Right ventricle myocardium inferior (tissue), 1 donor: ENCODE results near the gene TP53BP2. TPM values are rescaled to one million over a fixed set of nuclear protein-coding genes. Genes with fewer than 3 reads are reported as not detected.
"Not testable (repeated sequence)": the region's sequence is repeated elsewhere in the genome, so short reads cannot be mapped to it uniquely, and the experiment has no call there.

Experiments used
- ATAC-seq: fragments of 200-7000 bp; cut with Tn5 transposase; one replicate; pipeline ENCODE4 v1.9.1; 2020; ENCODE audit warnings: mild to moderate bottlenecking, moderate library complexity
- DNase-seq: peaks from one replicate; pipeline ENCODE4 v3.0.0; 2021; ENCODE audit errors: missing footprints
- intact Hi-C: fragments of 100-400 bp; cut with DNase I; formaldehyde crosslinking; loops from one replicate; pipeline ENCODE4 v1.11.0; 2022
- total RNA-seq: library from RNA; stranded (reverse); fragmentation: NEBNext Ultra II Directional; extraction: Animal tissue kit (Norgen Biotek cat#: 25700); gene quantifications from one replicate; pipeline ENCODE4 v1.2.1, GENCODE V29; 2021
- donor health status: DM: no; HTN: yes; CAD: no; lungs with severe emphysema.

TP53BP2 gene
- total RNA-seq, 1 donor from 2014 or later, result 18.7 TPM

DNA sequence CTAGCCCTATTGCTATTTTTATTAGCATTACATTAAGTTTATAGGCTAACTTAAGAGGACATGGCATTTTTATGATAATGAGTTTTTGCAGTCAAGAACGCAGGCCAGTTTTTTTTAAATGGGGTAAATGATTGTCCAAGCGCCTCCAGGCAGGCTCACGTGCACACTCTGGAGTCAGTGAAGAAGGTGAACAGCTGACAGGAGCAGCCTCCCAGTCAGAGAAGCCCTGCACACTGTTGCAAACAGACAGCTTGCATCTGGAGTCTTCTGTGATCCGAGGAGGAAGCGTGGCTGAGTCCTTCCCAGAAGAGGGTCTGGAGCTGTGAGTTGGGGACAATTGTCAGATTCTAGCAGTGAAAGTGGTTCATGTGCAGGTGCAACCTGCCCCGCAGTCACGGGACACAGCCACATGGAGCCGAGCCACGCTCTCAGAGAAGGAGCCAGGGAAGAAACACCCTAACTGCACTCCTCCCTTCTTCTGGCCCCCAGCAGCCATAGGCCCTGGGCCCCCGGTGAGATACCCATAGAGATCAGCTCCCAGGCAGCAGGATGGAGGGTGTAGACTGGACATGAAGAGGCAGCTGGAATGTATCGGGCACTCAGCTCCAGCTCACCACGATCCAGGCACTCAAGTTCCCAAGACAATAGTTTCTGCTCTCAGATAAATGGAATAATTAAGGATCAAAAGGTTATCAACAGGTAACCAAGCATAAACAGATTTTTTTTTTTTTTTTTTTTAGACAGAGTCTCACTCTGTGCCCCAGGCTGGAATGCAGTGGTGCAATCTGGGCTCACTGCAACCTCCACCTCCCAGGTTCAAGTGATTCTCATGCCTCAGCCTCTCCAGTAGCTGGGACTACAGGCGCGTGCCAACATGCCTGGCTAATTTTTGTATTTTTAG is 107.0 kb downstream of the TP53BP2 start:
- DNase-seq, result no peak
- ATAC-seq, result peak; percentile 29
- intact Hi-C loops, result no loop called here

DNA sequence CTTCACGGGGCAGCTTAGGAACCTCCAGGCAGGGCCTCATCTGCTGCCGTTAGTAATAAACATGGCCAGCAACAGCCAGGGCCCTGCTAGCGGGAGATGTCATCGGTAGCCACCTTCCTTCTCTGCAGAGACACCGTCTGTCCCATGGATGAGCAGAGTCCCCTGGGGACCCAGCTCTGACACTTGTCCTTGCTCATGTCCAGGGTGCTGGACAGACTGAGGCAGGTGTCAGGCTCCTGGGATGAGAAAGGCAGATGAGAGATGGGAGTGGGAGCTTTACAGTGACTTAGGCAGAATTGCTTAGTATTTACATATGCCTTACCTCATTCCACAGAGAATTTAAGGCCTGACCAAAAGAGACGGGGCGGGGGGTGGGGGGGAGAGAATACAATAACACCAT is 108.4 kb downstream of the TP53BP2 start:
- intact Hi-C loops, result no loop called here
- DNase-seq (no peak), ATAC-seq (no peak)

DNA sequence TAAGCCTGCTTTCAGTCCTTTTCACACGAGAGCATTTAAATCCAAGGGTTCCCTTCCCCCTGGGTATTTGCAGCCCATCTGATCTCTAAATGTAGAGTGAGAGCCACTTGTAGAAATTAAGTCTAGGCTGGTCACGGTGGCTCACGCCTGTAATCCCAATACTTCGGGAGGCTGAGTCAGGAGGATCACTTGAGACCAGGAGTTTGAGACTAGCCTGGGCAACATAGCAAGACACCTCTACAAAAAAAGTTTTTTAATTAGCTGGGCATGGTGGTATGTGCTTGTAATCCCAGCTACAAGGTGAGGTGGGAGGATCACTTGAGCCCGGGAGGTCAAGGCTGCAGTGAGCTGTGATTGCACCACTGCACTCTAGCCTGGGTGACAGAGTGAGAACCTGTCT is 109.1 kb downstream of the TP53BP2 start:
- ATAC-seq, intact Hi-C loops, DNase-seq: not testable (repeated sequence)

GRCh38 chr1:223733898-223734852 is 111.6 kb downstream of the TP53BP2 start:
- DNase-seq, result no peak
- ATAC-seq, result no peak
- intact Hi-C loops, result no loop called here

GRCh38 chr1:223732993-223733798 is 112.6 kb downstream of the TP53BP2 start:
- intact Hi-C loops, result no loop called here
- DNase-seq, result no peak
- no peak for ATAC-seq

GRCh38 chr1:223731133-223731770 is 114.5 kb downstream of the TP53BP2 start:
- ATAC-seq (peak; percentile 53), DNase-seq (peak; percentile 89)
- intact Hi-C loops, result loop anchor here (2.0 kb wide), 1 partner anchor 14 kb away; no protein-coding TSS in a partner anchor

GRCh38 chr1:223730479-223731132 is 115.1 kb downstream of the TP53BP2 start:
- ATAC-seq (no peak), DNase-seq (no peak)
- intact Hi-C loops, result loop anchor here (2.0 kb wide), 1 partner anchor 14 kb away; no protein-coding TSS in a partner anchor

DNA sequence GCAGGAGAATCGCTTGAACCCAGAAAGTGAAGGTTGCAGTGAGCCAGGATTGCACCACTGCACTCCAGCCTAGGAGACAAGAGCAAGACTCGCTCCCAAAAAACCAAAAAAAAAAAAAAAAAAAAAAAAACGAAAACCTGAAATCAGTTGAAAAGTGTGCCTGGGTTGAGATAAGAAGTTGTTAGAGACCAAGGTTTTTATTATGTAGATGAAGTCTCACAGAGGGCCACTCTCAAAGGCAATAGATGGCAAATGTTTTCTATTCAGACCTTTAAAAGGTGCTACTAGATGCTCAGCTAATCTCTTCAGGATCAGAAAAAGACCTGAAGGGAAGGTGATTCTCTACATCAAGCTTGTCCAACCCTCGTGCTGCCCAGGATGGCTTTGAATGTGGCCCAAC is 115.8 kb downstream of the TP53BP2 start:
- ATAC-seq (no peak), DNase-seq (no peak)
- intact Hi-C loops, result loop anchor here (2.0 kb wide), 1 partner anchor 15 kb away; no protein-coding TSS in a partner anchor

Other genes starting within 250 kb of the TP53BP2 start
- gene CAPN8, start 180.2 kb downstream of the TP53BP2 start, total RNA-seq, result not detected
- 85.4 TPM for gene CAPN2, start 133.4 kb downstream of the TP53BP2 start, total RNA-seq